GM12874 (cell line): ENCODE data around the gene IPO4.

Source experiments
- CTCF ChIP-seq: IDR thresholded peaks from 2 replicates; pipeline ENCODE4 v1.5.1; 2011; ENCODE audit warnings: low read depth, mild to moderate bottlenecking, control low read depth, low read length, moderate library complexity; ENCODE audit not compliant: insufficient read depth

Gene IPO4

GRCh38 chr14:24212924-24213865, 24.6 kb upstream of the IPO4 start, which contains the start of gene CHMP4A:
TSS of gene CHMP4A (minus strand) at chr14:24213488. CDS start at chr14:24213439, 49 bp downstream.
- no peak for TF ChIP-seq CTCF

- no peak for TF ChIP-seq CTCF
Observed at GRCh38 chr14:24211311-24211710, 22.7 kb upstream of the IPO4 start.

DNA sequence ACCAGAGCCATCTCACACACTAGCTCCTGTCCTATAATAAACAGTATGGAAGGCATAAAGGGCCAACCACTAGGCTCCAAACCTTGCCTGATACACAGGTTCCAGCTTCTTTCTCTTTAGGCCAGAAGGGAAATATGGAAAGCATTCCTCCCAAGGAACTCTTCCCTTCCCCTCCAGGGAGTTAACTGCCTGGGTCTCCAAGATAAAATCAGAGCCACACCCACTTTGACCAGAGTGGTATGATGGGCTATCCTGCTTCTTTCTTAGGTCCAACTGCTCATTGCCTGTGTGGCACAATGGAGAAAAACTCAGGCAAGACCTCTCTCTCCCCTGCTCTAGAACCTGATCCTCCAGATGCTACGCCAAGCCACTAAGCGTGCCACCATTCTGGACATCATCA, 19.0 kb upstream of the IPO4 start:
- no peak for TF ChIP-seq CTCF

DNA sequence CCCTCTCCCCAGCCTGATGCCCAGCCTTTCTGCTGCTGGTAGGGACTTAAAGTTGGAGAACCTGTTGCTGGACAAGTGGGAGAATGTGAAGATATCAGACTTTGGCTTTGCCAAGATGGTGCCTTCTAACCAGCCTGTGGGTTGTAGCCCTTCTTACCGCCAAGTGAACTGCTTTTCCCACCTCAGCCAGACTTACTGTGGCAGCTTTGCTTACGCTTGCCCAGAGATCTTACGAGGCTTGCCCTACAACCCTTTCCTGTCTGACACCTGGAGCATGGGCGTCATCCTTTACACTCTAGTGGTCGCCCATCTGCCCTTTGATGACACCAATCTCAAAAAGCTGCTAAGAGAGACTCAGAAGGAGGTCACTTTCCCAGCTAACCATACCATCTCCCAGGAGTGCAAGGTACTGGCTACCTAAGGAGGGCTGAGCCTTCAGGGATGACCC, 18.5 kb upstream of the IPO4 start:
- no peak for TF ChIP-seq CTCF

DNA sequence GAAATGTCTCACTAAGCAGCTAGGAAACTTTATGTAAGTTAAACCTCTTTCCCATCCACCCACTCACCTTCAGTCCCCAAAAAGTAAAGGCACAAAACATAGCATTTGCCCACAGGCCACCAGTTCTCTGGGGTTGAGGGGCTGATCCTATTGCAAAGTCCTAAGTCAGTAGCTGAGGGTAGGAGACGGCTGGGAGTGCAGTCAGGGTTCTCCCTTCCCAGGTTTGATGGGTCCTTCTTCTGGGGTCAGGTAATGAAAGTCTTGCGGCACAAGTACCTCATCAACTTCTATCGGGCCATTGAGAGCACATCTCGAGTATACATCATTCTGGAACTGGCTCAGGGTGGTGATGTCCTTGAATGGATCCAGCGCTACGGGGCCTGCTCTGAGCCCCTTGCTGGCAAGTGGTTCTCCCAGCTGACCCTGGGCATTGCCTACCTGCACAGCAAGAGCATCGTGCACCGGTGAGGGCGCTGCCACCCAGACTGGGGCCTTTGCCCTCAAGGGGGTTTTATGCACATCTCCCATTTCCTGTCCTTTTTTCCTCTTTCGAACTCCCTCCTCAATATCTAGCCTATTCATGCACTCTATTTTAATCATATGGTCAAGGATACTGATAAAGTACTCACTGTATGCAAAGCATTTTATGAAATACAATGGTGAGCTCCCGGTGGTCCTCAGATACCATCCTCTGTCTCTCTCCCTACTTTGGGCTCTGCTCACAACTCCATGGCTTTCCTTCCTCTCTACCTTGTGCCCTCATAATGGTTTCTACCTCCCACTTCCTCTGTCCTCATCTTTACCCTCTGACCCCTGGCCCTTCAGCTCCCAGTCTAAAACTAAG, 17.9 kb upstream of the IPO4 start:
- no peak for TF ChIP-seq CTCF

DNA sequence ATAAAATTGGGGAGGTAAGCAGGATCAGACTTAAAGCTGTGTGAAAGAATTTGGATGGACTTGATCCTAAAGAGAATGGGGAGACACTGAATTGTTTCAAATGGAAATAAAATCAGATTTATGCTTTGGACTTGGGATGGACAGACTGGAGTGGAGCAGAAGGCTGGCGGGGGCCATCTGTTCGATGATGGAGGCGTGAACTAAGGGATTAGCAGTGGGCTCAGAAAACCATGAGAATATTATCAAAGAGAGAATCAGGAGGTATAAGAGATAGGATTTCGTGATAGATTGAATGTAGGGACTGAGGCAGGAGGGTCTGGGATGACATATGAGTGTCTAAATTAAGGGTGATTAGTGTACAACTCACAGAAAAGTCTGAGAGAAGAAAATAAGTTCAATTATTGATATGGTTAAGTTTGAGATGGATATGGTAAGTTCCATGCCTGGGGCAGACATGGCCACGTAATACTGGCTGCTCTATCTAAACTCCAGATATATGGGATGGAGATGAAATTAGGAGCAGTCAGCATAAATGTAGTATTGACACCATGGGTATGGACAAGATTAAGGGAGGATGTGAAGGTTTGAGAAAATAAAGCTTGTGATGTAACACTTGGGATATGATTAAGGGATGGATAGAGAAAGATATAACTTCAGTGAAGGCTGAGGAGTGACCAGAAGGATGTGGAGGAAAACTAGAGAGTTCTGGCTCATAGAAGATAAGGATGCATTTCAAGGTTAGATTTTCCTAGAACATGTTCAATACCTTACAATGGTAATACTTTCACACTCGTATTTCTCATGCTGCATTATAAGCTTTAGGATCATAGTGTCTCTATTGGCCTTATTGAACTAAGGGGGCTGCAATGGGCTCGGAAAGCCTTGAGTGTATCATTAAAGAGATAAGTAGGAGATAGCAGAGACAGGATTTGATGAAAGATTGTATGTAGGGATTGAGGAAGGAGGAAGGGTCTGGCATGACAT, 15.8 kb upstream of the IPO4 start:
- no peak for TF ChIP-seq CTCF
